Endothelial cell of umbilical vein (primary cell): ENCODE results near the gene MYRIP.

Experiments
- CTCF ChIP-seq, 2 donors: IDR thresholded peaks; 1 replicate in 1 of 2; 2 replicates in 1 of 2; pipeline ENCODE4 v1.5.1; 2011; ENCODE audit warnings: low read length in 2 of 2, mild to moderate bottlenecking in 2 of 2, moderate library complexity in 2 of 2, control low read depth in 1 of 2, inconsistent platforms in 1 of 2, low read depth in 1 of 2; ENCODE audit not compliant: insufficient read depth in 1 of 2; ENCODE audit errors: extremely low read depth in 1 of 2
- EZH2 ChIP-seq: IDR thresholded peaks from 2 replicates; pipeline ENCODE4 v1.6.1; 2012; ENCODE audit warnings: borderline replicate concordance, low read depth, mild to moderate bottlenecking, moderate library complexity, low read length, inconsistent platforms; ENCODE audit not compliant: severe bottlenecking
- POLR2A ChIP-seq: IDR thresholded peaks from 2 replicates; pipeline ENCODE4 v1.6.1; 2012; ENCODE audit warnings: low read depth, mild to moderate bottlenecking, control low read depth, low read length
- POLR2AphosphoS5 ChIP-seq: IDR thresholded peaks from 2 replicates; pipeline ENCODE4 v1.6.1; 2012; ENCODE audit warnings: low read depth, mild to moderate bottlenecking, control low read depth, low read length, moderate library complexity; ENCODE audit not compliant: insufficient read depth

- TF ChIP-seq POLR2AphosphoS5 = no peak
- no peak for TF ChIP-seq POLR2A
- no peak for TF ChIP-seq CTCF (IDR thresholded peaks at IDR 0.05; ENCODE audit: extremely low read depth in 1 of 2, insufficient read depth in 1 of 2, low read depth in 1 of 2, low read length in 2 of 2)
- TF ChIP-seq EZH2 = no peak
Measured at GRCh38 chr3:39960515-39961191, 151.2 kb downstream of the MYRIP start.
